NCI-H345 (cell line): ENCODE results near the gene ZNFX1.
A peak's percentile ranks its signal among the peaks of the same experiment; 100 is the strongest.

ENCODE experiments used
- DNase-seq: peaks from one replicate; lab custom pipeline; 2025; lab: John Stamatoyannopoulos, UW

The ZNFX1 gene

GRCh38 chr20:49278818-49279676 is 1.2 kb upstream of the ZNFX1 start:
- peak; percentile 34 for DNase-seq

GRCh38 chr20:49277786-49278035 is 146 bp downstream of the ZNFX1 start:
- no peak for DNase-seq

- no peak for DNase-seq
These were observed 684 bp downstream of the ZNFX1 start for GRCh38 chr20:49276961-49277785.

GRCh38 chr20:49276161-49276960 is 1.5 kb downstream of the ZNFX1 start:
- peak; percentile 71 for DNase-seq

GRCh38 chr20:49275636-49276035 is 2.2 kb downstream of the ZNFX1 start:
- no peak for DNase-seq

DNA sequence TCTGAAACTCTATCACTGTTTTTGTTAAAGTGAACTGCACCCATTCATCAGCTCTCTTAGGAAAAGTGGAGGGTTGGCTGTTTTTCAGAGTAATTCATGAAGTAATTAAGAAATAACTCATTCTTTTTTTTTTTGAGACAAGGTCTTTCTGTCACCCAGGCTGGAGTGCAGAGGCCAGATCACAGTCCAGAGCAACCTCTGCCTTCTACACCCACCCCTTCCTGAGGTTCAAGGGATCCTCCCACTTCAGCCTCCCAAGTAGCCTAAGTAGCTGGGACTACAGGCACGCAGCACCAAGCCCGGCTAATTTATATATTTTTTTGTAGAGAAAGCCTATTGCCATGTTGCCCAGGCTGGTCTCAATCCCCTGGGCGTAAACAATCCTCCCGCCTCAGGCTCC is 2.6 kb downstream of the ZNFX1 start:
- DNase-seq = no peak

- no peak for DNase-seq
These were observed 4.1 kb downstream of the ZNFX1 start for GRCh38 chr20:49273696-49274277.

- DNase-seq = no peak
These were observed 5.2 kb downstream of the ZNFX1 start for GRCh38 chr20:49272654-49273053.

GRCh38 chr20:49270736-49271135 is 7.1 kb downstream of the ZNFX1 start:
- no peak for DNase-seq

- DNase-seq = no peak
These were observed 7.7 kb downstream of the ZNFX1 start for GRCh38 chr20:49270177-49270576.

GRCh38 chr20:49268600-49269365 is 9.1 kb downstream of the ZNFX1 start:
- DNase-seq = no peak

DNA sequence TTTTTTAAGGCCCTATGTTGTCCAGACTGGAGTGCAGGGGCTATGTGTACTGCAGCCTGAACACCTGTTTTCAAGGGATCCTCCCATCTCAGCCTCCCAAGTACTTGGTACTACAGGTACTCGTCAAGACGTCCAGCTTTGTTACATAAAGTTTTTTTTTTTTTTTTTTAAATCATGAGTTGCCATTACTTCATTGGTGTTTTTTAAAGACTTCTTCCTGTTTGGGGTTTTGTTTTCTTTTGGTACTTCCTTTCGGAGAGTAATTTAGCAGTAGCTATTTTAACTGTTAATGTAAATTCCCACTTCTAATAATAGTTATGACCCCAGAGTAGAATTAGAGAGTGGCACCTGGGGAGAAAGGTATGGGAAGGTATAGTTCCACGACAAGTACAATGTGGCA is 10.5 kb downstream of the ZNFX1 start:
- DNase-seq = no peak

GRCh38 chr20:49262444-49262843 is 15.4 kb downstream of the ZNFX1 start:
- no peak for DNase-seq

DNA sequence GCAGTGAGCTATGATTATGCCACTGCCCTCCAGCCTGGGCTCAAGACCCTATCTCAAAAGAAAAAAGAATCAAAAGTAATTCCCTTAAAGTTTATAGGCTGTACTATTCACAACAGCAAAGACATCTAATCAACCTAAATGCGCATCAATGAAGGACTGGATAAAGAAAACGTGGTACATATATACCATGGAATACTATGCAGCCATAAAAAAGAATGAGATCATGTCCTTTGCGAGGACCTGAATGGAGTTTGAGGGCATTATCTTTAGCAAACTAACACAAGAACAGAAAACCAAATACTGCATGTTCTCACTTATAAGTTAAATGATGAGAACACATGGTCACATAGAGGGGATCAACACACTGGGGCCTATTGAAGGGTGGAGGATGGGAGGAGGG is 16.7 kb downstream of the ZNFX1 start:
- DNase-seq = no peak

GRCh38 chr20:49260218-49260617 is 17.6 kb downstream of the ZNFX1 start:
- DNase-seq = no peak

- DNase-seq = no peak
These were observed 18.1 kb downstream of the ZNFX1 start for GRCh38 chr20:49259799-49260198.

DNA sequence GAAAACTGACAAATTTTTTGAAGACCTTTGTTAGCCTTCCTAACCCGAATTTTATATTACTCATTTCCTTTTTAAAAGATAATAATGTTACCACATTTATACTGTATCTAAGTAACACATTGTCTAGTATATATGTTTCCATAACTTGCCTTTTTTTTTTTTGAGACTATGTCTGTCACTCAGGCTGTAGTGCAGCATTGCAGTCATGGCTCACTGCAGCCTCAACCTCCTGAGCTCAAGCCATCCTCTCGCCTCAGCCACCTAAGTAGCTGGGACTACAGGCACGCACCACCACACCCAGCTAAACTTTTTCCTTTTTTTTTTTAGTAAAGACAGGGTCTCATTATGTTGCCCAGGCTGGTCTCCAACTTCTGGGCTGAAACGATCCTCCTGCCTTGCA is 18.6 kb downstream of the ZNFX1 start:
- DNase-seq = no peak

- no peak for DNase-seq
These were observed 21.6 kb downstream of the ZNFX1 start for GRCh38 chr20:49256261-49256660.

DNA sequence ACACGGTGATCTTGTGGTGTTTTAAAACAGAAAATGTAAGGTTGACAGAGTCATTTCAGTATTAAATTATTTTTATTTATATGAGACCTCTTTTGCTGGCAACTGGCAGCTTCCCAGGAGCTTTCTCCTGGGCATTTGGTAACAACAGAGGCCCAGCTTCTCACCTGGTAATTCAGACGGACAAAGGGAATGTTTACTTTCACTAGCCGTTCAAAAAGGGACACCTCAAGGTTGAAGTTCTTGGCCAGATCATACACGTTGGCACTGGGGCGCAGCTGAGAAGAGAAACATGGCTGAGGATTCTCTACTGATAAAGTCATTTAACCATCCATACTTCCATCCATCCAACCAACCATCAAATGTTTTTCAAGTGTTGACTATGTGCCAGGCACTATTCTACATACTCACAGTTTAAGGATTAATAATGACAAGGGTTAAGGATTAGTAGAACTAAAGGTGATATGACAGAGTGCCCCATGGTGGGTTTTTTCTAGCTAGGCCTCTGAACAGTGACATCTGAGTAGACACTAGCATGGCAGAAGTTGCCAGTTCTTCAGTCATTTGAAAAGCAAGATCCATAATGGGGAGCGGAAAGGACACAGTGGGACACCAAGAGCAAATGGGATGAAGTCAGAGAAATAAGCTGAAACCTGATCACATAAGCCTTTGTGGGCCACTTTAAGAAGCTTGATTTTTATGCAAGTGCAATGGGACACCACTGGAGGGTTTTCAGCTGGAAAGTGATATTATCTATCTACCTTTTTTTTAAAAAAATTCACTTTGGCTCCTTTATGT is 25.1 kb downstream of the ZNFX1 start:
- DNase-seq = no peak

GRCh38 chr20:49248879-49249665 is 28.8 kb downstream of the ZNFX1 start:
- DNase-seq = no peak
